ENCODE data around the gene PTPRN2.

DNA sequence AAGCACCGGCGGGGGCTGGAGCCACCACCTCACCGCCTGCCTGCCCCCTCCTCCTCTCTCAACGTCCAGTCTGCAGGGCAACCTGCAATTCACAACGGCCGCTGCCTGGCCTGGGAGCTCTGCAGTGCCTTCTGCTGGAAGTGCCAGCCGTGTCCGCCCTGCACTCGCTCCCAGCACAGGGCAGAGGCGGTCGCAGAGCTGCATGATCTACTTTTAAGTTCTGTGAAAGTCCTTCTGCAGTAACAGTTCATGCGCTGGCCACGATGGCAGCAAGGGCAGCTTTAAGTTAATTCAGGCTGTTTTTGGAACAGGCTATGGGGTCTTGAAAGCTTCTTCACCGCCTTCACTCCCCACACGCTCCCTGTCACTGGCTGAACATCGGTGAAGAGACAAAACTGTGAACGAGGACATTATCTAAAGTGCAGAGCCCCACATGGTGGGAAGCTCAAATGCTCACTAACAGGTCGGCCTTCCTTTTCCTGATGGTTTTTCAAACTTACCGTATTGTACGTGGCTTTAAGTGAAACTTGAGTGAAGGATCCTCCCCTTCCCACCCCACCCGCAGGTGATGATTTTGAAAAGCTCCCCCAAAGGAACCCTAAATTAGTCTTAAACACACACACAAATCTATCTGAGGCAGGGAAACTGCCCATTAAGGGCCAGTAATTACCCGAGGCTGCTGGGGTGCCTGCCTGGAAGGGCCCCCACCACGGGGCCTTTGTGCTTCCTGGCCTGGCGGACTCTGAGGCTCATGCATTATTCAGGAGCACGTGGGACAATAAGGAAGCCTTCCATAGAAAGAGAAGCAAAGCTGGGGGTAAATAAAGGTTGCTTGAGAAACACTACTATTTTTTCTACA, 746.5 kb downstream of the PTPRN2 start:
- TF ChIP-seq EZH2 (IDR thresholded peaks at IDR 0.05; ENCODE audit: low read length, missing control alignments): no peak
- TF ChIP-seq, protein P1, sequence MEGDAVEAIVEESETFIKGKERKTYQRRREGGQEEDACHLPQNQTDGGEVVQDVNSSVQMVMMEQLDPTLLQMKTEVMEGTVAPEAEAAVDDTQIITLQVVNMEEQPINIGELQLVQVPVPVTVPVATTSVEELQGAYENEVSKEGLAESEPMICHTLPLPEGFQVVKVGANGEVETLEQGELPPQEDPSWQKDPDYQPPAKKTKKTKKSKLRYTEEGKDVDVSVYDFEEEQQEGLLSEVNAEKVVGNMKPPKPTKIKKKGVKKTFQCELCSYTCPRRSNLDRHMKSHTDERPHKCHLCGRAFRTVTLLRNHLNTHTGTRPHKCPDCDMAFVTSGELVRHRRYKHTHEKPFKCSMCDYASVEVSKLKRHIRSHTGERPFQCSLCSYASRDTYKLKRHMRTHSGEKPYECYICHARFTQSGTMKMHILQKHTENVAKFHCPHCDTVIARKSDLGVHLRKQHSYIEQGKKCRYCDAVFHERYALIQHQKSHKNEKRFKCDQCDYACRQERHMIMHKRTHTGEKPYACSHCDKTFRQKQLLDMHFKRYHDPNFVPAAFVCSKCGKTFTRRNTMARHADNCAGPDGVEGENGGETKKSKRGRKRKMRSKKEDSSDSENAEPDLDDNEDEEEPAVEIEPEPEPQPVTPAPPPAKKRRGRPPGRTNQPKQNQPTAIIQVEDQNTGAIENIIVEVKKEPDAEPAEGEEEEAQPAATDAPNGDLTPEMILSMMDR (conservative IDR thresholded peaks at IDR 0.05 in 1 of 2, IDR thresholded peaks at IDR 0.05 in 1 of 2; ENCODE audit: low read depth in 1 of 2, low read length in 2 of 2): no peak

Measured in fibroblast of lung (primary cell).